Lower leg skin (tissue), 3 donors: ENCODE measurements around the gene RPL9.

Source experiments
- CTCF ChIP-seq, 3 donors: fragments of 450-650 bp; IDR thresholded peaks; one replicate each; pipeline ENCODE4 v1.5.1; 2016; ENCODE audit warnings: antibody characterized with exemption in 3 of 3, mild to moderate bottlenecking in 3 of 3, moderate library complexity in 2 of 3
- POLR2A ChIP-seq, 2 donors: fragments of 450-650 bp; IDR thresholded peaks; one replicate each; pipeline ENCODE4 v1.6.1; 2016 to 2017; ENCODE audit warnings: antibody characterized with exemption in 2 of 2, mild to moderate bottlenecking in 1 of 2, moderate library complexity in 1 of 2

- TF ChIP-seq POLR2A (IDR thresholded peaks at IDR 0.05) = no peak
- TF ChIP-seq CTCF (IDR thresholded peaks at IDR 0.05) = no peak
These were observed 39.4 kb upstream of the RPL9 start for GRCh38 chr4:39497909-39498726.
